ENCODE measurements around the gene ZBTB1. TPM values are rescaled to one million over a fixed set of nuclear protein-coding genes. Genes with fewer than 3 reads are reported as not detected.
A peak's percentile ranks its signal among the peaks of the same experiment; 100 is the strongest.

Gene ZBTB1
- total and polyA plus RNA-seq, 2 donors (not counting 3 experiments of a cell fraction or from before 2014, with no cell fraction given) = 9.7 to 32.2 TPM

DNA sequence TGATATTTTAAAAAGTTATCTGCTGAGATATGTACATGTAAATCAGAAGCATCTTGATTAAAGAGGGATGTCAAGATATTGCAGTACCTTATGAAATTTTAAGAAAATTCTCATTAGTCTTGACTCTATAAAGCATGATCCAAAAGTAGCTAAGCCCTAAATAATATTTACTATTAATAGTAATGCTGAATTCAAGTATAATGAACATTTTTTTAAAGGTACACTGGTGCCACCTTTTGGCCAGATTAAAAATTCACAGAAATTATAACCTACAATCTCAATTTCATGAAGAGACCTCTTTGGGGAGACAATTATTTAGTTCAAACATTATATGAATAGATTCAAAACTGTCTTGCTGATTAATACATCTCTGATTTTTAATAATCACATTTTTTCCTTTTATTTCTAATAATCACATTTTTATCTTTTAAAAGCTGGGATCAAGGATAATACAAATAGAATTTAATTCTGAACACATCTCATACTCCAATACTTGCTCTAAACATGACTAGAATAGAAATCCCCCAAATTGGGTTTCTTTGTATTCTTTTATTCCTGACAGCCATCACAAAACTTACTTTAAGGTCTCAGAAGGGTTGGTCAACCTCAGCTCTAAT lies 25.8 kb upstream of the ZBTB1 start:
- DNase-seq (ENCODE audit: low read depth, low spot score) (peak; percentile 60), FAIRE-seq (peak; percentile 18)
- TF ChIP-seq POLR2A (IDR thresholded peaks at IDR 0.05; ENCODE audit: low read depth, low read length) (no peak), FOS (IDR thresholded peaks at IDR 0.05; ENCODE audit: borderline replicate concordance, insufficient read depth, low read length) (no peak), JUN (IDR thresholded peaks at IDR 0.05; ENCODE audit: borderline replicate concordance, insufficient read depth, insufficient read length, low read depth) (no peak), MAX (IDR thresholded peaks at IDR 0.05; ENCODE audit: insufficient read depth, insufficient read length) (no peak), EZH2 (IDR thresholded peaks at IDR 0.05; ENCODE audit: borderline replicate concordance, low read depth, low read length, severe bottlenecking) (no peak), MYC (IDR thresholded peaks at IDR 0.05; ENCODE audit: low read depth, low read length) (no peak), CTCF (IDR thresholded peaks at IDR 0.05; ENCODE audit: extremely low read depth in 1 of 2, insufficient read depth in 1 of 2, low read depth in 1 of 2, low read length in 2 of 2) (peak; percentile 9 to 23), GATA2 (IDR thresholded peaks at IDR 0.05; ENCODE audit: insufficient read depth, insufficient read length, low read depth, low read length) (no peak)
- Histone ChIP-seq H3K79me2 (ENCODE audit: control insufficient read depth, insufficient read depth, low read length) (no peaks in the 10 kb centered on the region), H3K27ac (ENCODE audit: insufficient read depth, low read depth, low read length) (no peak overlapping the region), H3K27me3 (ENCODE audit: control insufficient read depth in 2 of 2, insufficient read depth in 2 of 2, low read length in 2 of 2) (no peaks in the 10 kb centered on the region), H3K4me3 (replicated peaks in 1 of 3; ENCODE audit: insufficient read depth in 1 of 3, low read depth in 1 of 3, low read length in 3 of 3) (no peak overlapping the region), H2AFZ (ENCODE audit: low read depth, low read length) (no peak overlapping the region), H3K9ac (replicated peaks; ENCODE audit: extremely low read depth, insufficient read depth, low read length) (no peak overlapping the region), H3K4me2 (ENCODE audit: insufficient read depth, low read length) (no peak overlapping the region), H4K20me1 (replicated peaks; ENCODE audit: control insufficient read depth, extremely low read depth, insufficient read depth, low read length) (no peaks in the 10 kb centered on the region), H3K9me3 (replicated peaks; ENCODE audit: control insufficient read depth, insufficient read depth, low read length) (no peaks in the 10 kb centered on the region), H3K9me1 (replicated peaks; ENCODE audit: control insufficient read depth, extremely low read depth, insufficient read depth, low read length) (no peaks in the 10 kb centered on the region), H3K4me1 (ENCODE audit: control insufficient read depth, extremely low read depth, insufficient read depth, low read length) (no peaks in the 10 kb centered on the region), H3K36me3 (ENCODE audit: control insufficient read depth in 2 of 2, extremely low read depth in 1 of 2, insufficient read depth in 2 of 2, low read length in 2 of 2) (no peaks in the 10 kb centered on the region)
- dilution Hi-C loops (cut with MboI; ENCODE audit: extremely low pct_ligation_motif_present, low sequenced_read_pairs) (no loop called here), intact Hi-C loops (cut with micrococcal nuclease) (loop anchor here (1.0 to 5.0 kb wide), 3 partner anchors 48 to 681 kb away; no protein-coding TSS in a partner anchor)
- ChIA-PET POLR2A (no interaction called here), CTCF (interaction anchor here (0.5 to 7.7 kb wide), 28 partner anchors 9 to 845 kb away, joined by 3 to 123 read pairs (median 5); partner anchors contain the start of genes AKAP5, MTHFD1 and ZBTB1)
- no TSS peak for BruUV-seq (replicated peaks)
